Vagina (tissue), 2 donors: ENCODE measurements around the gene KIF3B.

Experiments
- POLR2A ChIP-seq, 2 donors: fragments of 450-650 bp; IDR thresholded peaks; one replicate each; pipeline ENCODE4 v1.6.1; 2017; ENCODE audit warnings: antibody characterized with exemption in 2 of 2, mild to moderate bottlenecking in 2 of 2, moderate library complexity in 2 of 2
- TF ChIP-seq, protein P1 (sequence below), 3 experiments: fragments of 450-650 bp in 2 of 3; fragments of 200-600 bp in 1 of 3; sonication (generic) in 1 of 3; IDR thresholded peaks; one replicate each; pipeline ENCODE4 v1.5.1; 2017 to 2019; ENCODE audit warnings: antibody characterized with exemption in 3 of 3, mild to moderate bottlenecking in 2 of 3, moderate library complexity in 2 of 3

GRCh38 chr20:32368323-32368722, 90.9 kb downstream of the KIF3B start:
- no peak for TF ChIP-seq POLR2A (IDR thresholded peaks at IDR 0.05)
- TF ChIP-seq, protein P1, sequence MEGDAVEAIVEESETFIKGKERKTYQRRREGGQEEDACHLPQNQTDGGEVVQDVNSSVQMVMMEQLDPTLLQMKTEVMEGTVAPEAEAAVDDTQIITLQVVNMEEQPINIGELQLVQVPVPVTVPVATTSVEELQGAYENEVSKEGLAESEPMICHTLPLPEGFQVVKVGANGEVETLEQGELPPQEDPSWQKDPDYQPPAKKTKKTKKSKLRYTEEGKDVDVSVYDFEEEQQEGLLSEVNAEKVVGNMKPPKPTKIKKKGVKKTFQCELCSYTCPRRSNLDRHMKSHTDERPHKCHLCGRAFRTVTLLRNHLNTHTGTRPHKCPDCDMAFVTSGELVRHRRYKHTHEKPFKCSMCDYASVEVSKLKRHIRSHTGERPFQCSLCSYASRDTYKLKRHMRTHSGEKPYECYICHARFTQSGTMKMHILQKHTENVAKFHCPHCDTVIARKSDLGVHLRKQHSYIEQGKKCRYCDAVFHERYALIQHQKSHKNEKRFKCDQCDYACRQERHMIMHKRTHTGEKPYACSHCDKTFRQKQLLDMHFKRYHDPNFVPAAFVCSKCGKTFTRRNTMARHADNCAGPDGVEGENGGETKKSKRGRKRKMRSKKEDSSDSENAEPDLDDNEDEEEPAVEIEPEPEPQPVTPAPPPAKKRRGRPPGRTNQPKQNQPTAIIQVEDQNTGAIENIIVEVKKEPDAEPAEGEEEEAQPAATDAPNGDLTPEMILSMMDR (IDR thresholded peaks at IDR 0.05): no peak
